ENCODE measurements around the gene CACNA1I.

GRCh38 chr22:39627208-39627607 lies 56.7 kb downstream of the CACNA1I start:
- TF ChIP-seq CTCF (IDR thresholded peaks at IDR 0.05) (no peak), POLR2A (IDR thresholded peaks at IDR 0.05) (no peak)

Measured in body of pancreas (tissue), 4 donors.